ENCODE measurements around the gene TNS1.

DNA sequence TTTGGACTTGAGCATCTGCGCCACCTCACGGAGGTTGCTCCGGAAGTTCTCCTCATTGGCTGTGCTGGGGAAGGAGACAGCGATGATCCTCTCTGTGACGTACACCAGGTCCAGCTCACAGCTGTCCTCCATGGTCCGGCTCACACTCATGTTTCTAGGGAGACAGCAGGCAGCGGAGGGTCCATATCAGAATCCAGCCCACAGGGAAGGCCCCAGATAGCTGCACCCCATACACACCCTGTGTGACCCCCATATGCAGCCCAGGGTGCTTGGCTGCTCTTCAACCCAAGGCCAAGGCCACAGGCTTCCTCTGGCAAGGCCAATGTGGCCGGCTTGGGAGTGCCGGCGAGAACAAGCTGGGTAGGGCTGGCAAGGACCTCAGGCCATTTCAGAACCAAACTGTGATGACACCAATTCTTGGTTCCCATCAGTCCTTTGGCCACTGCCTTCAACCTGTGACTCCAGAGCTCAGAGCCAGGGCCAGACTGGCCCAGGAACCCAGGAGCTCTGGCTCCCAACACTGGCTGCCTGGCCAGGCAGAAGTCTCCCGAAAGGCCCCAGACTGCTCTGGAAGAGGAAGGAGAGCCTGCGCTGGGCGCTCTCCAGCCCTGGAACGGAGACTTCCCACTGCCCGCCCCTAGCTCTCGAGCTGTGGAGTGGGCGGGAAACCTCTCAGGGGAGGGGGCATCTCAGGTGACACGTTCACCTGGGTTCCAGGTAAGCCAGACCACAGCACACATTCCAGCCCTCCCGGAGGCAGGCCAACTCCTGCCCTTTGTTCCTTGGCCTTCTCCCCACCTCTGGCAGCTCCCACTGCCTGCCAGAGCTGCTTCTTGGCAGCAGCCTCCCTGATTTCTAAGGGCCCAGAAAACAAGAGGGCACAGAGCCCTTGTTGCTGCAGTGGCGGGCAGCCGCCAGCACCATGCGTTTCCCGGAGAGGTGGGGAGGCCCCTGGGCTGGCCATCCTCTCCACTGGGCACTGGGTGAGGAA lies 104.7 kb downstream of the TNS1 start:
- TF ChIP-seq CTCF (IDR thresholded peaks at IDR 0.05; ENCODE audit: insufficient read depth, low read depth, low read length) (no peak), EZH2 (IDR thresholded peaks at IDR 0.05; ENCODE audit: insufficient read depth, low read length) (no peak)
